HG03159 (cell line): Measurements from ENCODE around the gene DOK1.
"Not testable (repeated sequence)": the region's sequence is repeated elsewhere in the genome, so short reads cannot be mapped to it uniquely, and the experiment has no call there.

Source experiments
- ATAC-seq: cut with Tn5 transposase; IDR thresholded peaks from one replicate; pipeline ENCODE4 v1.9.1; 2021; ENCODE audit warnings: mild to moderate bottlenecking, moderate library complexity; ENCODE audit not compliant: unreplicated experiment

The DOK1 gene

GRCh38 chr2:74548285-74548899 is 6.1 kb upstream of the DOK1 start:
- ATAC-seq: no peak

DNA sequence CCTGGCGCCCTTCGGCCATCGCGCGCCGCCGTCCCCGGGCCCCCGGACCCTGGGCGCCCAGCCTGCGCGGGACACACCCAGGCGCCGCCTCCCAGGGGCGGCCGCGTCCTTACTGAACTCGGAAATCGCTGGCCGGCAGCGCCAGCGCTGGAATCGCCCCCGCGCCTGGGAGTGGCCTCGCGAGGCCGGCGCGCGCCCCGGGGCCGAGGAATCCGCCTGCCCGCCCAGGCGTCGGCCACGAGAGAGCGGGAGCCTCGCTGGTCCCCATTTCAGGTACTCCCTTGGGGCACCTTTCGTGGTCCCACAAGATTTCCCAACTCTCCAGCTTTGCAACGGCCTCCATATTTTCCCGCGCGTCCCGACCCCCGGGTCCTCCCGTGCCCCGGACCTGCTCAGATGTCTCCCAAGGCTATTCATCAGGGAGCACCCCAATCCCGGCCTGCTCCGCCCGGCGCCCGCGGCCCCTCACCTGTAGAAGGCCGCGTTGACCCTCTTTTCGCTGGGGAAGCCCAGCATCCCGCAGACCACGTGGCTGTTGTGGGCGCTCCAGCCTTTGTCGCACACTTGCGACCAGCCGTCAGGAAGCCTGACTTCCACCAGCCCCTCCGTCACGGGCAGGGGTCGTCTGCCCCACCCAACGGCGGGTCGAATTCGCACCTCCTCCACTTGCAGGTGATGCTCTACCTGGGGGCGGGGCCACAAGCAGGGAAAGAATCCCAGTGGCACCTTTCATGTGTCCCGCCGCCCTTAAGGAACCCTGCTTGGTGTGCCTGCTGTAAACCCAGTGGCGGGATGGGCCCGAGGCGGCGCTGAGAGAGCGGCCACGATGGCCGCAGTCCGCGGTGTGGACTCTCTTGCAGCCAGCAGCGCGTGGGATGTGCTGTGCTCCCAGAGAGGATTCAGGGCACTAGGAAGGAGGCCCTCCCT is 5.4 kb upstream of the DOK1 start:
- no peak for ATAC-seq

DNA sequence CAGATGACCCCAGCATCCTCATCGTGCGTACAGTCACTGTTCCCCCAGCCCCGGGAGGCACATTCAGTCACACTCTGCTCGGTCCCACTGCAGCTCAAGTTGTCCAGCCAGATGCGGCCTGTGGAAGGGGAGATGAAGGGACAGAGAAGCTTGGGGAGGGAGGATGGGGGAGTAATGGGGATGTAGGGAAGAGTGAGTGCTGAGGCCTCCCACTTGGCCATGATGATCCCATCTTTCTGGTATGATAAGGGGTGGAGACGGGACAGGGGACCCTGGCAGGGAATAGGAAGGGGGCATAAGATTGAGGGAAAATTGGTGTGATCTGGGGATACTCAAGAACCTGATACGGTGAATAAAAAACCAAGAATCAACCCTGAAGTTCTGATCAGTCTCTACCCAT is 4.3 kb upstream of the DOK1 start:
- ATAC-seq: no peak

DNA sequence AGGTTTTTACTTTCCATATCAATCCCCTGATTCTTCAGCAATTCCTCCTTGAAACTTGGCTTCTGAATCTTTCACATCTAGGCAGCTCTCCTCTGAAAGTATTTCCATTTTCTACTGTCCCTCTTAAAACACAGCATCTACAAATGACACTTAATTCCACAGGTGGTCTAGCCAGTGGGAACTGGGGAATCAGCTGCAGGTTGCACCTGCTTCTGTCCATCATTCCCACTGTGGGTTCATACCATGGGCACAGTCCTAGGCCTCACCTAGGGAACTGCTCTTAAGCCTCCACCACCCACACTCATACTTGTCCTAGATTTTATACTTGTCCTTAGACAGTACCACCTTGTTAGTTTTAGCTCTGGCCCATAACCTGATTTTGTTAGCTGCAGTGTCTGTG is 3.0 kb upstream of the DOK1 start:
- ATAC-seq: no peak

DNA sequence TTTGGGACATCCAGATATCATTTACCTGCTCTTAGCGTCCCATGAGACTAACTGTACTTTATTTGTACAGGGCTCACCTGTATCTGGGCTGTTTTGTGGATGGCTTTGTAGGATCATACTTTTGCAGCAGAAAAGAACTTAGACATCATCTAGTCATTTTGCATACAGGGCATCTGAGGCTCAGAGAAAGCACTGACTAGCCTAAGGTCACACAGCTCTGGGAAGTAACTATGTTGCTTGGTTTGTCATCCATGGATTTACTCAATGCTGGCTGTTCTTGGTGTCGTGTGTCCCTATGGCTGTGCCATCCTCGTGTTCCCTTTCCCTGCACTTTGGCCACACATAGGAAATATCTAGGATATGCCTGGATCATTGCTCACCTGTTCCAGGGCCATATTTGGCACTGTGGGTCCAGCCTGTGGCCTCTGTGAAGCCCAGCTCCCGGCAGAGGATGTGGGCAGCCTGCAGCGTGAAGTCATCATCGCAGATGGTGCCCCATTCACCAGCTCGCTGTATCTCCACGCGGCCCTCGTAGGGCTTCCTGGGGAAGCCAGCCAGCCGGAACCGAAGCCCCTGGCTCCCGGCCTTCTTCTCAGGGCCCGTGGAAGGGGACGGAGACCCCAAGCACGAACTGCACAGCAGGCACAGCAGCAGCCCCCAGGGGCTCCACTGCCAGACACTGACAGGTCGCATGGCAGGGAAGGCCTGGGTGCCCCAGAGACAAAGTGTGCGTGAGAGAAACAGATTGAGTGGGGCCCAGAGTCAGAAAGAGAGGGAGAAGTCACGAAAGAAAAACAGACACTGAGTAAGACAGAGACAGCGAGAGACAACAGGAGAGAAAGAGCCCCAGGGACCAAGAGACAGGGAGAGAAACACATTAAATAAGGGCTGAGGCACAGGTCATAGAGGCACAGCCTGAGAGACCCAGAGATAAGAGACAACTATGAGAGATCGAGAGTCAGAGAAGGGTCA is 2.3 kb upstream of the DOK1 start:
- no peak for ATAC-seq

DNA sequence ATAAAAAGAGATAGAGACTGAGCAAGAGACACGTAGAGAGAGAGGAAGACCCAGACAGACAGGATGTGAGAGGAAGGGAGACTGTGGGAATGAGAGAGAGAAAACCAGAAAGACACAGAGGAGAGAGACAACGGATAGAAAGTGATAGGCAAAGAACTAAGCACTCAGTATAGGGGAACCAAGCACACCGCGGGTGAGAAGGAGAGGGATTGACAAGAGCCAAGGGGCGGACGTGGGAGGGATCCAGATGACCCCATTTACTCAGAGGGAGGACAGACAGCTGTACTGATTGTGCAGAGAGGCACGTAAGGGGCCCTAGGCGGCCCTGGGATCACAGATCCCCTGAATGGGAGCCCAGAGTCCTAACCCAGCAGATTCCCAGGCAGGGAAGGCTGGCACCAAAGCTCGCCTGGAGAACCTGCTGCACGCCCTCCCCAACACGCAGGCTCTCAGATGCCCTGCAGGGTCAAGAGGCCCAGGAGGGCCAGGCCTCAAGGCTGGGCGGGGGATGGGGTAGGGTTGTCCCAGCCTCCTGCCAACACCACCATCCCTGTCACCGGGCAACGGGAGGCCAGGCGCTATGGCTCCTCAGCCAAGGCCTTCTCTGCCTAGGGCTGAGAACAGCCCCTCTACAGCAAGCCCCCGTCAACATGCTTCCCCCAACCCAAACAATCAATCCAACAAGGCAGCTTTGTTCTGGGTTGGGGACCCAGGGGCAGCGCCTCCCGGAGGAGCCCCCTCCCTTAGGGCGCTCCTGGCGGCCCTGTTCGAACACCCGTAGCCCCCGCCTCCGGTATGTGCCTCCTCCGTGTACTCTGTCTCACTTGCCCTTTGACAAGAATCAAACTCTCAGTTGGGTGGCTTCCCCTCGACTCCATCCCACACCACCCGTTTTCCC is 1.4 kb upstream of the DOK1 start:
- no peak for ATAC-seq

GRCh38 chr2:74554820-74555531 is 456 bp downstream of the DOK1 start:
- ATAC-seq: peak; percentile 62

DNA sequence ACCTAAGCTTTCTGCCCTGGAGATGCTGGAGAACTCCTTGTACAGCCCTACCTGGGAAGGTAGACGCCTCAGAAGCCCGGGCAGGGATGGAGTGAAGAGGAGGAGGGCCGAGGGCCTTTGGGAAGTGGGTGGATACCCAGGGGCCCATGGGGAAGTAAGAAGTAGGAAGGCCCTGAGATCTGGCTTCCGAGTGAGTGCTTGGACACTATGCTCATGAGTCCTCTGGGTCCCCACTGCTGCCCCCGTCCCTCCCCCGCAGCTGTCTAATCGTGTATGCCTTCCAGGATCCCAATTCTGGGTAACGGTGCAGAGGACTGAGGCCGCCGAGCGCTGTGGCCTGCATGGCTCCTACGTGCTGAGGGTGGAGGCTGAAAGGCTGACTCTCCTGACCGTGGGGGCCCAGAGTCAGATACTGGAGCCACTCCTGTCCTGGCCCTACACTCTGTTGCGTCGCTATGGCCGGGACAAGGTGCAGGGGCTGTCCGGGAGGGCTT is 1.1 kb downstream of the DOK1 start:
- ATAC-seq: no peak

DNA sequence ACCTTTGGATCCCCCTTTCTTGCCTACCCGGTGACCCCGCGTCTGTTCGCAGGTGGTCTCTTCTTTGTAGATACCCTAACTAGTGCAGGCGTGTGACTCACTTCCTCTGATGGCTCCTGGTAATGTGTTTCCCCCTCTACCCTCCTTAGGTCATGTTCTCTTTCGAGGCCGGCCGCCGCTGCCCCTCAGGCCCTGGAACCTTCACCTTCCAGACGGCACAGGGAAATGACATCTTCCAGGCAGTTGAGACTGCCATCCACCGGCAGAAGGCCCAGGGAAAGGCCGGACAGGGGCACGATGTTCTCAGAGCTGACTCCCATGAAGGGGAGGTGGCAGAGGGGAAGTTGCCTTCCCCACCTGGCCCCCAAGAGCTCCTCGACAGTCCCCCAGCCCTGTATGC is 1.6 kb downstream of the DOK1 start:
- ATAC-seq: no peak

DNA sequence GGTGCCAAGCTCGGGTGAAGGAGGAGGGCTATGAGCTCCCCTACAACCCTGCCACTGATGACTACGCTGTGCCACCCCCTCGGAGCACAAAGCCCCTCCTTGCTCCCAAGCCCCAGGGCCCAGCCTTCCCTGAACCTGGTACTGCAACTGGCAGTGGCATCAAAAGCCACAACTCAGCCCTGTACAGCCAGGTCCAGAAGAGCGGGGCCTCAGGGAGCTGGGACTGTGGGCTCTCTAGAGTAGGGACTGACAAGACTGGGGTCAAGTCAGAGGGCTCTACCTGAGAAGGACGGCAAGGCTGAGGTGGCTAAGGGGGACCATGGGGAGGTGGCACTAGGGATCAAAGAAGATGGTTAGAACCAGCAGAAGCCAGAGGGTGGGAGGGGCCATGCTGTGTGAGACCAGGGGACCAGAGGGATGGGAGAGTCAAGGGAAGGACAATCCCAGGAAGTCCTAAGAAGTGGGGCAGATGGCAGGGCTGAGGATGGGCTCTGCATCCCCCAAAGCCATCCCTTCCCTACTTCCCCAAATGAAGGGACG is 2.4 kb downstream of the DOK1 start:
- no peak for ATAC-seq

- no peak for ATAC-seq
Measured at GRCh38 chr2:74558284-74559230, 4.0 kb downstream of the DOK1 start.

- no peak for ATAC-seq
Measured at GRCh38 chr2:74559912-74560311, 5.4 kb downstream of the DOK1 start.

GRCh38 chr2:74560591-74560990 is 6.1 kb downstream of the DOK1 start:
- ATAC-seq: no peak

DNA sequence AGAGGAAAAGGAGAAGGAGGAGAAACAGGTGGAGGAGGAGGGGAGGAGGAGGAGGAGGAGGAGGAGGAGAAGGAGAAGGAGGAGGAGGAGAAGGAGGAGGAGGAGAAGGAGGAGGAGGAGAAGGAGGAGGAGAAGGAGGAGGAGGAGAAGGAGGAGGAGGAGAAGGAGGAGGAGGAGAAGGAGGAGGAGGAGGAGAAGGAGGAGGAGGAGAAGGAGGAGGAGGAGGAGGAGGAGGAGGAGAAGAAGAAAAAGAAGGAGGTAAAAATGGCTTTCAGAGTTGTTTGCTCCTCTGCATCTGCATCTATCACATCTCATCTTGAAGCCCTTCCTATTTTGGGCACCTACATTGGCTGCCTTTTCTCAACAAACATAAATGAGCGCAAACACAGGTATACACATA is 6.5 kb downstream of the DOK1 start:
- ATAC-seq: not testable (repeated sequence)

GRCh38 chr2:74562126-74562775 is 7.7 kb downstream of the DOK1 start:
- no peak for ATAC-seq

DNA sequence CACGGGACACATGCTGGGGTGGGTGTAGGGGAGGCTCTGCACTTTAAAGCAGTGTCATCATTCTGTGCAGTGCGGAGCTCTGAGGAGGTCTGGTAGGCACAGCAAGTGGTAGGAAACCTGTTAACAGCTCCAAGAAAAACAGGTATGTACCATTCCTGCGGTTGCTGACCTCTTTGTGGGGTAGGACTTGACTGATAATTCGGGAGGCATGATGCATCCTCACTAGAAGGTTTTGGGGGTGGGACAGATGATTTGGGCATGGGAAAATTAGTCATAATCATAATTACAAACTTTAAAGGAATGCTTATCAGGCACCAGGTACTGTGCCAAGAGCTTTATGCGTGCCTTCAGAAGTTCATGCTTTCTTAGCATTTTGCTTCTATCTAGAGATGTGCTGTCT is 9.7 kb downstream of the DOK1 start:
- ATAC-seq: no peak

- ATAC-seq: no peak
Measured at GRCh38 chr2:74566076-74566753, 11.7 kb downstream of the DOK1 start.
